Effector memory CD4-positive, alpha-beta T cell (primary cell): ENCODE results near the gene RSPO4.
"Not testable (repeated sequence)": the region's sequence is repeated elsewhere in the genome, so short reads cannot be mapped to it uniquely, and the experiment has no call there.

Source experiments
- DNase-seq, 3 donors: peaks; one replicate each; pipeline ENCODE4 v3.0.0-alpha.2; 2020
- H3K27ac ChIP-seq: 2 replicates; pipeline ENCODE4 v1.7.0; 2013; ENCODE audit warnings: mild to moderate bottlenecking, low read length, moderate library complexity; ENCODE audit not compliant: insufficient read depth, poor library complexity, severe bottlenecking
- H3K27me3 ChIP-seq: replicated peaks from 2 replicates; pipeline ENCODE4 v1.7.0; 2013; ENCODE audit warnings: mild to moderate bottlenecking, low read length; ENCODE audit not compliant: insufficient read depth, control insufficient read depth, poor library complexity, severe bottlenecking
- H3K36me3 ChIP-seq: 2 replicates; pipeline ENCODE4 v1.7.0; 2013; ENCODE audit warnings: mild to moderate bottlenecking, low read length, moderate library complexity; ENCODE audit not compliant: control insufficient read depth, insufficient read depth
- H3K4me1 ChIP-seq: 2 replicates; pipeline ENCODE4 v1.7.0; 2013; ENCODE audit warnings: low read length, mild to moderate bottlenecking; ENCODE audit not compliant: control insufficient read depth, insufficient read depth, poor library complexity, severe bottlenecking
- H3K4me3 ChIP-seq: 2 replicates; pipeline ENCODE4 v1.7.0; 2013; ENCODE audit warnings: low read length, low read depth, mild to moderate bottlenecking; ENCODE audit not compliant: insufficient read depth, poor library complexity, severe bottlenecking
- H3K9me3 ChIP-seq: 2 replicates; pipeline ENCODE4 v1.7.0; 2013; ENCODE audit warnings: mild to moderate bottlenecking, low read length, moderate library complexity; ENCODE audit not compliant: control insufficient read depth

RSPO4 gene

GRCh38 chr20:991850-992249 lies 10.3 kb downstream of the RSPO4 start:
- Histone ChIP-seq H3K27ac (no peak overlapping the region), H3K4me3 (no peak overlapping the region), H3K27me3 (peaks cover 11% of the 10 kb centered on the region), H3K36me3 (no peaks in the 10 kb centered on the region), H3K9me3 (no peaks in the 10 kb centered on the region), H3K4me1 (no peaks in the 10 kb centered on the region)
- DNase-seq = no peak

GRCh38 chr20:990293-990959 lies 11.7 kb downstream of the RSPO4 start:
- H3K27me3 ChIP-seq = peaks cover 11% of the 10 kb centered on the region
- no peaks in the 10 kb centered on the region for H3K36me3 ChIP-seq
- no peaks in the 10 kb centered on the region for H3K4me1 ChIP-seq
- no peak overlapping the region for H3K4me3 ChIP-seq
- no peak for DNase-seq
- H3K27ac ChIP-seq = no peak overlapping the region
- no peaks in the 10 kb centered on the region for H3K9me3 ChIP-seq

GRCh38 chr20:988272-988671 lies 13.8 kb downstream of the RSPO4 start:
- no peak for DNase-seq

GRCh38 chr20:987677-988076 lies 14.4 kb downstream of the RSPO4 start:
- no peaks in the 10 kb centered on the region for H3K4me1 ChIP-seq
- H3K27ac ChIP-seq = no peak overlapping the region
- H3K4me3 ChIP-seq = no peak overlapping the region
- H3K36me3 ChIP-seq = no peaks in the 10 kb centered on the region
- H3K27me3 ChIP-seq = peaks cover 11% of the 10 kb centered on the region
- no peak for DNase-seq
- H3K9me3 ChIP-seq = no peaks in the 10 kb centered on the region

More at GRCh38 chr20:988272-988671, 13.8 kb downstream of the RSPO4 start:
- Histone ChIP-seq H3K4me3 (no peak overlapping the region), H3K27me3 (peaks cover 11% of the 10 kb centered on the region), H3K27ac (no peak overlapping the region), H3K9me3 (no peaks in the 10 kb centered on the region), H3K4me1 (no peaks in the 10 kb centered on the region), H3K36me3 (no peaks in the 10 kb centered on the region)

GRCh38 chr20:986733-987355 lies 15.3 kb downstream of the RSPO4 start:
- DNase-seq = no peak

GRCh38 chr20:984994-985393 lies 17.1 kb downstream of the RSPO4 start:
- H3K4me3 ChIP-seq, H3K27me3 ChIP-seq, H3K36me3 ChIP-seq, DNase-seq, H3K27ac ChIP-seq, H3K4me1 ChIP-seq, H3K9me3 ChIP-seq: not testable (repeated sequence)

More at GRCh38 chr20:986733-987355, 15.3 kb downstream of the RSPO4 start:
- Histone ChIP-seq H3K36me3 (no peaks in the 10 kb centered on the region), H3K27ac (no peak overlapping the region), H3K9me3 (no peaks in the 10 kb centered on the region), H3K4me1 (no peaks in the 10 kb centered on the region), H3K27me3 (peaks cover 11% of the 10 kb centered on the region), H3K4me3 (no peak overlapping the region)

- Histone ChIP-seq H3K9me3 (no peaks in the 10 kb centered on the region), H3K27me3 (no peaks in the 10 kb centered on the region), H3K4me3 (no peak overlapping the region), H3K4me1 (no peaks in the 10 kb centered on the region), H3K27ac (no peak overlapping the region), H3K36me3 (no peaks in the 10 kb centered on the region)
- no peak for DNase-seq
Observed at GRCh38 chr20:982754-983153, 19.4 kb downstream of the RSPO4 start.

GRCh38 chr20:977021-977420 lies 25.1 kb downstream of the RSPO4 start:
- no peaks in the 10 kb centered on the region for H3K4me1 ChIP-seq
- no peak for DNase-seq
- H3K9me3 ChIP-seq = no peaks in the 10 kb centered on the region
- no peak overlapping the region for H3K27ac ChIP-seq
- no peak overlapping the region for H3K4me3 ChIP-seq
- no peaks in the 10 kb centered on the region for H3K27me3 ChIP-seq
- no peaks in the 10 kb centered on the region for H3K36me3 ChIP-seq

GRCh38 chr20:976033-976432 lies 26.1 kb downstream of the RSPO4 start:
- DNase-seq = no peak
- Histone ChIP-seq H3K27ac (no peak overlapping the region), H3K4me1 (no peaks in the 10 kb centered on the region), H3K4me3 (no peak overlapping the region), H3K36me3 (no peaks in the 10 kb centered on the region), H3K9me3 (no peaks in the 10 kb centered on the region), H3K27me3 (no peaks in the 10 kb centered on the region)

- DNase-seq = no peak
- Histone ChIP-seq H3K9me3 (no peaks in the 10 kb centered on the region), H3K4me1 (no peaks in the 10 kb centered on the region)
Observed at GRCh38 chr20:973785-974194, 28.3 kb downstream of the RSPO4 start.

More at GRCh38 chr20:973785-974194, 28.3 kb downstream of the RSPO4 start:
- Histone ChIP-seq H3K27me3 (no peaks in the 10 kb centered on the region), H3K4me3 (no peak overlapping the region), H3K27ac (no peak overlapping the region), H3K36me3 (no peaks in the 10 kb centered on the region)
